Measurements from ENCODE around the gene ARVCF. TPM values are rescaled to one million over a fixed set of nuclear protein-coding genes. Genes with fewer than 3 reads are reported as not detected.

Gene ARVCF
- total and polyA plus RNA-seq, 2 donors (not counting 1 experiment from before 2014, with no cell fraction given): 2.2 to 6.7 TPM

DNA sequence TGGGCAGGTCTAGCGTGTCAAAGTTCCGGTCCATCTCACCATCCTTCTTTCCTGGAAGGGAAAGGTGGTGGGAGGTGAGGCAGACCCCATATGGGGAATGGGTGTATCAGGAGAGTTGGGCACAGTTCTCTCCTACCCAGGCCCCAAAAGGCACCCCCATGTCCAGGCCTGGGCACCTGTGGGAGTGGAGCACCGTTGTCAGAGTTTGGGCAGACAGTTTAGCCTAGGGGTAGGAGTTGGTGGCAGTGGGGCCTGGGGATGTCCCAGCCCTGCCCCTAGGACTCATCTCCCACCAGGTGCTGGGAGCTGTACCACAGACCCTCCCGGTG, 41.0 kb downstream of the ARVCF start:
- ATAC-seq (ENCODE audit: low read depth) (no peak), DNase-seq (no peak)
- no peak overlapping the region for H3K4me2 ChIP-seq (replicated peaks; ENCODE audit: low read depth, low read length, poor library complexity, severe bottlenecking)
- H2AFZ ChIP-seq (ENCODE audit: insufficient read depth, low read depth, low read length, poor library complexity, severe bottlenecking): no peak overlapping the region
- 100% methylated on average over 1 of the region's 4 CpGs for WGBS (ENCODE audit: insufficient coverage)
- TF ChIP-seq, protein P1, sequence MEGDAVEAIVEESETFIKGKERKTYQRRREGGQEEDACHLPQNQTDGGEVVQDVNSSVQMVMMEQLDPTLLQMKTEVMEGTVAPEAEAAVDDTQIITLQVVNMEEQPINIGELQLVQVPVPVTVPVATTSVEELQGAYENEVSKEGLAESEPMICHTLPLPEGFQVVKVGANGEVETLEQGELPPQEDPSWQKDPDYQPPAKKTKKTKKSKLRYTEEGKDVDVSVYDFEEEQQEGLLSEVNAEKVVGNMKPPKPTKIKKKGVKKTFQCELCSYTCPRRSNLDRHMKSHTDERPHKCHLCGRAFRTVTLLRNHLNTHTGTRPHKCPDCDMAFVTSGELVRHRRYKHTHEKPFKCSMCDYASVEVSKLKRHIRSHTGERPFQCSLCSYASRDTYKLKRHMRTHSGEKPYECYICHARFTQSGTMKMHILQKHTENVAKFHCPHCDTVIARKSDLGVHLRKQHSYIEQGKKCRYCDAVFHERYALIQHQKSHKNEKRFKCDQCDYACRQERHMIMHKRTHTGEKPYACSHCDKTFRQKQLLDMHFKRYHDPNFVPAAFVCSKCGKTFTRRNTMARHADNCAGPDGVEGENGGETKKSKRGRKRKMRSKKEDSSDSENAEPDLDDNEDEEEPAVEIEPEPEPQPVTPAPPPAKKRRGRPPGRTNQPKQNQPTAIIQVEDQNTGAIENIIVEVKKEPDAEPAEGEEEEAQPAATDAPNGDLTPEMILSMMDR (IDR thresholded peaks at IDR 0.05): no peak
- no peak for TF ChIP-seq EZH2 (IDR thresholded peaks at IDR 0.05; ENCODE audit: borderline replicate concordance, insufficient read depth, low read depth, low read length, poor library complexity, severe bottlenecking)
- H3K27ac ChIP-seq (ENCODE audit: low read length in 2 of 2): no peak overlapping the region
- peaks cover 12% of the 10 kb centered on the region for H3K4me1 Mint-ChIP-seq
- ChIA-PET POLR2A (no interaction called here), CTCF (interaction anchor here (7.2 kb wide), 1 partner anchor 38 kb away, joined by 65 read pairs; no protein-coding TSS in a partner anchor)
- no peak overlapping the region for H3K4me3 Mint-ChIP-seq
- no peaks in the 10 kb centered on the region for H3K9me3 Mint-ChIP-seq (ENCODE audit: insufficient read depth)
- H3K27me3 ChIP-seq (replicated peaks in 1 of 4; ENCODE audit: control extremely low read depth in 1 of 4, control insufficient read depth in 3 of 4, insufficient read depth in 4 of 4, low read length in 3 of 4): no peaks in the 10 kb centered on the region
- H3K79me2 ChIP-seq (ENCODE audit: control insufficient read depth, insufficient read depth, low read length): no peaks in the 10 kb centered on the region
- intact Hi-C loops (cut with micrococcal nuclease): no loop called here
- H3K27me3 Mint-ChIP-seq: no peaks in the 10 kb centered on the region
- no peaks in the 10 kb centered on the region for H3K36me3 ChIP-seq (replicated peaks in 1 of 2; ENCODE audit: control extremely low read depth in 1 of 2, control insufficient read depth in 1 of 2, extremely low read depth in 1 of 2, insufficient read depth in 2 of 2, low read length in 1 of 2)
- no peak overlapping the region for H3K4me3 ChIP-seq (ENCODE audit: control extremely low read depth in 1 of 5, extremely low read depth in 1 of 5, insufficient read depth in 1 of 5, low read depth in 2 of 5, low read length in 4 of 5)
- no peak overlapping the region for H3K27ac Mint-ChIP-seq
- no peak overlapping the region for H3K9ac ChIP-seq (ENCODE audit: low read length)
- H3K4me1 ChIP-seq (ENCODE audit: control insufficient read depth in 2 of 2, insufficient read depth in 2 of 2, low read length in 2 of 2): peaks cover 0 to 3% of the 10 kb centered on the region in 2 donors
- H3K9me3 ChIP-seq (ENCODE audit: control extremely low read depth in 1 of 3, control insufficient read depth in 2 of 3, insufficient read depth in 1 of 3, low read length in 2 of 3): no peaks in the 10 kb centered on the region
- H4K20me1 ChIP-seq (ENCODE audit: control insufficient read depth, insufficient read depth, low read length, poor library complexity, severe bottlenecking): no peaks in the 10 kb centered on the region

DNA sequence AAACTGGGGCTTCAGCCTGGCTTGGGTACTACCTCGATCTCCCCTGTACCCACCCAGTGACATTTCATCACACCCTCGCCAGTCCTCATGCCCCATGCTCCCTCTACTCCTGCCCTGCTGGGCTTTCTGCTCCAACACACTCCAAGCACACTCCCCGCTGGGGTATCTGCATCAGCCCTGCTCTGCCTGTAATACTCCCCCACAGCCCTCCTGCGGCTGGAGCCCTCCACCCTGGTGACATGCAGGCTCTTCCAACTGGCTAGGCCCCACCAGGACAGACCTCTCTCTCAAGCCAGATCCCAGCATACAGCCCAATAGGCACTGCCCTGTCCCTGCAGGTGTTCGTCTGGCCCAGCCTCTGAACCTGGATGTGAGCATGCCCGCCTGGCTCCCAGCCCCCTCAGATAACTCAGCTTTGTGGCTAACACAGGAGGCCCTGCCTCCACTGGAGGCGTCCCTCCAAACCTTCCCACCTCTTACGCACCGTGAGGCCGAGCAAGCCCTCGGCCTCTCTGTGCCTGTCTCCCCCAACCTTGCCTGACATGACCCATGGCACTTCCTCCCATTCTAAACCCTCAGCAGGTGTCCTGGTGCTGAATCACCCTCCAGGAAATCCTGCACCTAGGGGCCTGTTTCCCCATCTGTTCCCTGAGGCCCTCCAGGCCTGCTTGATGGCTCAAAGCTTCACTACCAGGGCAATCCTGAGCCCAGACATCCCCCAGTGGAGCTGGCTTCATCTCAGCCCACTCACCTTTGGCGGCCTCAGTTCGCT, 41.5 kb downstream of the ARVCF start:
- H3K4me1 ChIP-seq (ENCODE audit: control insufficient read depth in 2 of 2, insufficient read depth in 2 of 2, low read length in 2 of 2): peaks cover 0 to 4% of the 10 kb centered on the region in 2 donors
- no peaks in the 10 kb centered on the region for H3K9me3 ChIP-seq (ENCODE audit: control extremely low read depth in 1 of 3, control insufficient read depth in 2 of 3, insufficient read depth in 1 of 3, low read length in 2 of 3)
- H3K27me3 Mint-ChIP-seq: no peaks in the 10 kb centered on the region
- no peaks in the 10 kb centered on the region for H3K9me3 Mint-ChIP-seq (ENCODE audit: insufficient read depth)
- H3K79me2 ChIP-seq (ENCODE audit: control insufficient read depth, insufficient read depth, low read length): no peaks in the 10 kb centered on the region
- no peak overlapping the region for H3K9ac ChIP-seq (ENCODE audit: low read length)
- no peaks in the 10 kb centered on the region for H3K27me3 ChIP-seq (replicated peaks in 1 of 4; ENCODE audit: control extremely low read depth in 1 of 4, control insufficient read depth in 3 of 4, insufficient read depth in 4 of 4, low read length in 3 of 4)
- CTCF ChIA-PET: interaction anchor here (1.9 to 7.2 kb wide), 2 partner anchors 21 to 39 kb away, joined by 6 to 65 read pairs; no protein-coding TSS in a partner anchor
- H3K27ac ChIP-seq (ENCODE audit: low read length in 2 of 2): no peak overlapping the region
- H3K27ac Mint-ChIP-seq: no peak overlapping the region
- H3K36me3 ChIP-seq (replicated peaks in 1 of 2; ENCODE audit: control extremely low read depth in 1 of 2, control insufficient read depth in 1 of 2, extremely low read depth in 1 of 2, insufficient read depth in 2 of 2, low read length in 1 of 2): no peaks in the 10 kb centered on the region
- peaks cover 14% of the 10 kb centered on the region for H3K4me1 Mint-ChIP-seq
- no peak for ATAC-seq (ENCODE audit: low read depth)
- TF ChIP-seq, protein P1 (IDR thresholded peaks at IDR 0.05): no peak
- no peak for TF ChIP-seq EZH2 (IDR thresholded peaks at IDR 0.05; ENCODE audit: borderline replicate concordance, insufficient read depth, low read depth, low read length, poor library complexity, severe bottlenecking)
- no peak overlapping the region for H3K4me3 Mint-ChIP-seq
- no peak overlapping the region for H2AFZ ChIP-seq (ENCODE audit: insufficient read depth, low read depth, low read length, poor library complexity, severe bottlenecking)
- intact Hi-C loops (cut with micrococcal nuclease): loop anchor here (5.0 kb wide), 1 partner anchor 157 kb away; the partner anchor contains the start of gene ZDHHC8
- H4K20me1 ChIP-seq (ENCODE audit: control insufficient read depth, insufficient read depth, low read length, poor library complexity, severe bottlenecking): no peaks in the 10 kb centered on the region
- 27% methylated on average over 11 of the region's 13 CpGs for WGBS (ENCODE audit: insufficient coverage)
- POLR2A ChIA-PET: no interaction called here
- no peak for DNase-seq
- H3K4me3 ChIP-seq (ENCODE audit: control extremely low read depth in 1 of 5, extremely low read depth in 1 of 5, insufficient read depth in 1 of 5, low read depth in 2 of 5, low read length in 4 of 5): no peak overlapping the region
- H3K4me2 ChIP-seq (replicated peaks; ENCODE audit: low read depth, low read length, poor library complexity, severe bottlenecking): no peak overlapping the region

All from B cell (primary cell).